HG02642 (cell line): ENCODE data around the gene UBXN1.
"Not testable (repeated sequence)": the region's sequence is repeated elsewhere in the genome, so short reads cannot be mapped to it uniquely, and the experiment has no call there.

Source experiments
- ATAC-seq: cut with Tn5 transposase; IDR thresholded peaks from one replicate; pipeline ENCODE4 v1.9.1; 2021; ENCODE audit warnings: mild to moderate bottlenecking; ENCODE audit not compliant: unreplicated experiment, poor library complexity

The UBXN1 gene

GRCh38 chr11:62677156-62677555 lies 1.7 kb downstream of the UBXN1 start:
- no peak for ATAC-seq

DNA sequence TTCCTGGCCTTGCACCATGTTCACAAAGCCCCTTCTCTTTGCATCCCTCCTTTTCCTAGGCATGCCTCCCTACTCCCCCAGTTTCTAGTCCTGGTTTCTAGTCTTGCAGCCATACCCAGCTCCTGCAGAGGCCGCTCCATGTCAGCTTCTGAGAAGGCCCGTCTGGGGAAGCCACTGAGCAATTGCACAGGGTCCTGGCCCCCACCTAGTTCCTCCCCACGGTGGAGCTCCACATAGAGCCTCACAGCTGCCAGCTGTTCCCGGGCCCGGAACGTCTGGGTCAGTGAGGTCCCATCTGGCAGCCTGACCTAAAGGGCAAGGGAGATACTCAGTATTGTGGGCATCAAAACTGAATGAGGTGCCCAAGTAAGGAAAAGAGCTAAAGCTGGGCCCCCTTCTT lies 2.2 kb downstream of the UBXN1 start:
- no peak for ATAC-seq

DNA sequence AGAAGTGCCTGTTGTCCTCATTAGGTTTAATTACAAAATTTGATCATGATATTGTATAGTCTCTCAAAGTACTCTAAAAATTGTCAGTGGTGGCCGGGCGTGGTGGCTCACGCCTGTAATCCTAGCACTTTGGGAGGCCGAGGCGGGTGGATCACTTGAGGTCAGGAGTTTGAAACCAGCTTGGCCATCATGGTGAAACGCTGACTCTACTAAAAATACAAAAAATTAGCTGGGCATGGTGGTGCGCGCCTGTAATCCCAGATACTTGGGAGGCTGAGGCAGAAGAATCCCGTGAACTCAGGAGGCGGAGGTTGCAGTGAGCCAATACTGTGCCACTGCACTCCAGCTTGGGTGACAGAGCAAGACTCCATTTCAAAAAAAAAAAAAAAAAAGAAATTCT lies 3.5 kb downstream of the UBXN1 start:
- not testable (repeated sequence) for ATAC-seq

- ATAC-seq: no peak
These were observed 5.7 kb downstream of the UBXN1 start for GRCh38 chr11:62673196-62673525.

- peak; percentile 61 for ATAC-seq
These were observed 7.1 kb downstream of the UBXN1 start, which contains the start of the genes LBHD1 and UQCC3 for GRCh38 chr11:62671608-62672389. LBHD1 (minus strand) TSS chr11:62672267; CDS start chr11:62670031, 2,236 bp downstream. UQCC3 (plus strand) TSS chr11:62671673; CDS start chr11:62671746, 73 bp downstream.

DNA sequence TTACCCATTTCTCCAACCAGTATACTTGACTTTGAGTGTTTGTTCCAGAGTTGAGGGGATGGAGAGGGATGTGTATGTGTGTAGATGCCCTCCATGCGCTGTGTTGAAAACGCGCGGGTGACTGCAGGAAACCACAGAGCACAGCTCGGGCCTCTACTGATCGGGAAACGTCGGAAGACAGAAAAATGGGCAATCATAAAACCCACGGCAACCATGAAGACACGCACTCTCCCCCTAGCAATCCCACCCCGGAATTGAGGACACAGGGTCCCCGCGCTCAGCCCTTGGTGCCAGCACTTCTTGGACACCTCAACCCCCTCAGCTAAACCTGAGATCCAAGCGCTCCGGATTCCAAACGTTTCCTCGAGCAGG lies 7.7 kb downstream of the UBXN1 start:
- peak; percentile 12 for ATAC-seq

- ATAC-seq: no peak
These were observed 9.3 kb downstream of the UBXN1 start for GRCh38 chr11:62669420-62670161.

DNA sequence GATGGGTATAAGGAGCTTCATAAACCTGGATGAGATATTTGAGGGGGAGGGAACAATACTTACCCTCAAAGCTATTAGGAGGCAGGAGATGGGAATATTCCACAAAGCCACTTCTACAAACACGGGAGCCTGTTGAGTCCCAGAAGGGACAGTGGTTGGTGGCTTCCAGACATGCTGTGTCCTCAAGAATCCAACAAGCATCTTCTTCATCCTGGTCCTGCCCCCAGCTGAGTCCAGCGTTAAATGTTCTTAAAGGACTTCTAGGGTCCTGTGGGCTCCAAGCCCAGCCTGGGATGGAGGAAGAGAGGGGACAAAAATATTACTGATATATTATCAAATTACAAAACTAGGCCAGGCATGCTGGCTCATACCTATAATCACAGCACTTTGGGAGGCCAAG lies 11.4 kb downstream of the UBXN1 start:
- ATAC-seq: no peak

- ATAC-seq: no peak
These were observed 12.5 kb downstream of the UBXN1 start for GRCh38 chr11:62666259-62666926.

- peak; percentile 20 for ATAC-seq
These were observed 13.1 kb downstream of the UBXN1 start for GRCh38 chr11:62665599-62666258.

DNA sequence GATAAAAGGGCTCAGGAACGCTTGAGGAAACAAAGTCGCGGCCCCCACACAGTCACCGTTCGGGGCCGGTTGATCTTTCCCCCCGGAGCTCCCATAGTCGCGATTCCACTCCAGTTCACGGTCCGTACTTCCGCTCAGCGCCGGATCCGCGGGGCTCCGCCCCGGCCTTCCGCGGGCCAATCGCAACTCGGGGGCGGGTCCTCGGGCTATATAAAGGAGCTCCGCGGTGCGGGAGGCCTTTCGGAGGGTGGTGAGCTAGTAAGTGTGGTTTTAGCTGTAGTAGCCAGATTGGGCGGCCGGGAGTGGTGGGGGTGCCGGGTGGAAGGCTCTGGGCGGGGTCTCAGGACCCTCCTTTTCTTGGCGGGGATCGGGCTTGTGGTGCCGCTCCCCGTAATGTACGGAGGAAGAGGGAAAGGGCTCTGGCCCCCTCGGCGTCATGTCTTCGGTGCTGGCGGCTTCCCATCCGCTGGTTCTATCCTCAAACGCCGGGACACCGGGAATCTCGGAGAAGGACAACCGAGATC lies 13.7 kb downstream of the UBXN1 start, which contains the start of the genes C11orf98 and CSKMT:
Gene C11orf98, minus strand, starts transcription at position 136 of the 524 bp plus-strand sequence. Its CDS starts 41 bp downstream, at position 95.
Gene CSKMT, plus strand, starts transcription at position 238 of the 524 bp plus-strand sequence. CDS start 568 bp downstream, outside the sequence.
- ATAC-seq: peak; percentile 87

GRCh38 chr11:62664405-62665074 lies 14.3 kb downstream of the UBXN1 start:
- peak; percentile 30 for ATAC-seq

DNA sequence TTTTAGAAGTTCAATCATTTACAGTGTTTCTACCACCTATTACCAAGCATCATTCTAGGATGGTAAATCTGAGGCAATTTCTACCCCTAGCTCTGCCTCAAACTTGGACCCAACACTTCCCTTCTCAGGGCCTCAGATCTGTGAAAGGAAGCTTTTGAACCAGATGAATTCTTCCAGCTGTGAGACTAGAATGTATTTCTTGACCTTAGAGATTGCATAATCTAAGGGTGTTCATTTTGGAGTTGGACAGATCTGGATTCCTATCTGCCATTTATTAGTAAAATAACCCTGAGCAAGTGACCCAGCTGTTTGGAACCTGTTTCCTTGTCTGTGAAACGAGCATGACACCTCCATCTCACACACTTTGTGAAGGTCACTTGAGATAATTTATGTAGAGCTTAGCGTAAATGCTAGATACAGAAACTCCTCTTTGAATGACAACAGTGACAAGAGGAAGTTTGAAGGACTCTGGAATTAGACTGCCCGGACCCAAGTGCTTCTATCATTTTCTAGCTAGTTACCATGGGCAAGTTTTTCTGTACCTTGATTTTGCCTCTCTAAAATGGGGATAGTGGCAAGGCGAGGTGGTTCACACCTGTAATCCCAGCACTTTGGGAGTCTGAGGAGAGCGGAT lies 22.0 kb downstream of the UBXN1 start:
- no peak for ATAC-seq

GRCh38 chr11:62654297-62654696 lies 24.6 kb downstream of the UBXN1 start:
- no peak for ATAC-seq

DNA sequence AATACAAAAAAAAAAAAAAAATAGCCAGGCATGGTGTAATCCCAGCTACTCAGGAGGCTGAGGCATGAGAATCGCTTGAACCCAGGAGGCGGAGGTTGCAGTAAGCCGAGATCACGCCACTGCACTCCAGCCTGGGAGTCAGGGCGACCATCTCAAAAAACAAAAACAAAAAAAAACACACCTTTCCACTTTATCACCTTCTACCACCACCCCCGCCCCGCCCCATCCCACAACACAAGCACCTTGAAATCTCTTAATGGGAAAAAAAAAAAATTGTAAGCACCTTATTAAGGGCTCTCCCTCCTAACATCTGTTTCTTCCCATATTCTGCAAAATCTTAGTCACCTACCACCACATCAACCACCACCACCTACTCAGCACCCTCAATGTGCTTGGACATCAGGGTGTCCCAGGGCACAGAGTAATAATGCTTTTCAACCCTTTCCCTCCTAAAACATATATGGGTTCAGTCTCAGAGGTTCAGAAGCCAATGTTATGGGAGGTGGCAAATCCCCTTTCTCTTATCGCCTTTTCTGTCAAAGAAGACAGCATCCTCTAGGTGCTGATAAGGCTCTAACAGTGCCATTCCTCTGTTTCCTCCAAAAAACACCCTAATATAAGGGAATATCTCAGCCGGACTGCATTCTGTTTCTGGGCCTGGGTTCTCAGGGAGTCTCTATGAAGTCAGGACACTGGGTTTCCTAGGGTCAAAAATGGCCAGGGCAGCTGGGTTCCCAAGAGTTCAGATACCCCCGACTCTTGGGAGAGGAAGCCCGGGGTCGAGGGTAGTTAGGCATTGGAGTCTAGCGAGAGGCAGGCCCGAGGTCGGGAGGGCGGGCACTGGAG lies 26.5 kb downstream of the UBXN1 start:
- no peak for ATAC-seq

DNA sequence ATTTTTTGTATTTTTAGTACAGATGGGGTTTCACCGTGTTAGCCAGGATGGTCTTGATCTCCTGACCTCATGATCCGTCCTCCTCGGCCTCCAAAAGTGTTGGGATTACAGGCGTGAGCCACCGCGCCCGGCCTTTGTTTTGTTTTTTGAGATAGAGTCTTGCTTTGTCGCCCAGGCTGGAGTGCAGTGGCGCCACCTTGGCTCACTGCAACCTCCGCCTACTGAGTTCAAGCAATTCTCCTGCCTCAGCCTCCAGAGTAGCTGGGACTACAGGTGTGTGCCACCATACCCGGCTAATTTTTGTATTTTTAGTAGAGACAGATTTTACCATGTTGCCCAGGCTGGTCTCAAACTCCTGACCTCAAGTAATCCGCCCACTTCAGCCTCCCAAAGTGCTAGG lies 28.6 kb downstream of the UBXN1 start:
- ATAC-seq: not testable (repeated sequence)

GRCh38 chr11:62649486-62649885 lies 29.4 kb downstream of the UBXN1 start:
- no peak for ATAC-seq

DNA sequence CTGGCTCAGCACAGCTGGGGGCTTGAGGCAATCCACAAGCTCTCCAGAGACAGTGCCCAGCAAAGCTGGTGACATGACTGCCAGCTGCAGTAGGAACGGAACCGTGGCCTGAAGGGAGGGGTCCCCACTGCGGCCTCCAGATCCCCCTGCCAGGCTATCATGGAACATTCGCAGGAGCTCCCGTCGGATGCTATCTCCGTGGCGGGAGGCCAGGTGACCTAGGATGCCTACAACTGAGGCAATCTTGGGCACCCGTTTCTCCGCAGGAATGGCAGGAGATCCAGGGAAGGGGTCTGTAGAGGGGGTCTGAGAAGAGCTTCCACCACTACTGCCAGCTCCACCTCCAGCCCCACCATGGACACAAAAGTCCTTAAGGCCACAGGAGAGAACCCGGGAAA lies 29.9 kb downstream of the UBXN1 start:
- no peak for ATAC-seq
